ENCODE results near the gene TTBK2.

DNA sequence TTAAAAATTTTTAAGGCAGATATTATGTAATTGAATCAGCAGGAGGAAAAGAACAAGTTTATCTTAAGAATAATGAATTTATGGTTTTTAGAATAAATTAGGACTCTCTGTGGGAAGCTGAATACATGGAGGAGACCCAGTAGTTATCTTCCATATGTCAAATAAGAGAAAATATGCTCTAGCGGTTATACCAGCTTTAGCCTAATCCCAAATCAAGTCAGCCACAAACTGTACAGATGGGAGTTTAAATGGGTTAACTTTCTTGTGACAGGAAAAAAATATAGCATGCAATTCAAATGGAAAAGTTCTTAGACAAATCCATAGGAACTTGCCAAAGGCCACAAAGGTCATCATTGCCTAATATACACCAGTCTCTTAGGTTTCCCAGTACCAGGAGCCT is 84.3 kb downstream of the TTBK2 start:
- TF ChIP-seq, protein P1, sequence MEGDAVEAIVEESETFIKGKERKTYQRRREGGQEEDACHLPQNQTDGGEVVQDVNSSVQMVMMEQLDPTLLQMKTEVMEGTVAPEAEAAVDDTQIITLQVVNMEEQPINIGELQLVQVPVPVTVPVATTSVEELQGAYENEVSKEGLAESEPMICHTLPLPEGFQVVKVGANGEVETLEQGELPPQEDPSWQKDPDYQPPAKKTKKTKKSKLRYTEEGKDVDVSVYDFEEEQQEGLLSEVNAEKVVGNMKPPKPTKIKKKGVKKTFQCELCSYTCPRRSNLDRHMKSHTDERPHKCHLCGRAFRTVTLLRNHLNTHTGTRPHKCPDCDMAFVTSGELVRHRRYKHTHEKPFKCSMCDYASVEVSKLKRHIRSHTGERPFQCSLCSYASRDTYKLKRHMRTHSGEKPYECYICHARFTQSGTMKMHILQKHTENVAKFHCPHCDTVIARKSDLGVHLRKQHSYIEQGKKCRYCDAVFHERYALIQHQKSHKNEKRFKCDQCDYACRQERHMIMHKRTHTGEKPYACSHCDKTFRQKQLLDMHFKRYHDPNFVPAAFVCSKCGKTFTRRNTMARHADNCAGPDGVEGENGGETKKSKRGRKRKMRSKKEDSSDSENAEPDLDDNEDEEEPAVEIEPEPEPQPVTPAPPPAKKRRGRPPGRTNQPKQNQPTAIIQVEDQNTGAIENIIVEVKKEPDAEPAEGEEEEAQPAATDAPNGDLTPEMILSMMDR (IDR thresholded peaks at IDR 0.05; ENCODE audit: poor library complexity, severe bottlenecking) = no peak
- no peak for TF ChIP-seq EZH2 (IDR thresholded peaks at IDR 0.05; ENCODE audit: borderline replicate concordance, insufficient read depth, low read length, poor library complexity, severe bottlenecking)
- TF ChIP-seq MXI1 (conservative IDR thresholded peaks at IDR 0.05; ENCODE audit: poor library complexity, severe bottlenecking) = no peak
- no peak for TF ChIP-seq POLR2AphosphoS5 (IDR thresholded peaks at IDR 0.05)
- TF ChIP-seq EP300 (conservative IDR thresholded peaks at IDR 0.05; ENCODE audit: poor library complexity, severe bottlenecking) = no peak
